Kidney (tissue), 14 donors: ENCODE data around the gene GZMM. TPM values are rescaled to one million over a fixed set of nuclear protein-coding genes. Genes with fewer than 3 reads are reported as not detected.

Experiments
- DNase-seq, 5 donors: peaks; one replicate each; pipeline ENCODE4 v3.0.0-alpha.2; 2013 to 2020
- FAIRE-seq: peaks from 2 replicates; lab custom pipeline; 2012; peaks lifted over from hg19 to GRCh38; lab: Jason Lieb, UNC
- H3K27ac ChIP-seq, 2 donors: one replicate each; pipeline ENCODE4 v1.7.0; 2013; ENCODE audit warnings: low read depth in 2 of 2, low read length in 2 of 2, inconsistent platforms in 1 of 2
- H3K27me3 ChIP-seq: one replicate; pipeline ENCODE4 v1.7.1; 2013; ENCODE audit warnings: low read length, inconsistent platforms; ENCODE audit not compliant: control insufficient read depth, insufficient read depth
- H3K36me3 ChIP-seq, 3 donors: one replicate each; pipeline versions ENCODE4 v1.7.0 to v1.7.1; 2013; ENCODE audit warnings: low read length in 3 of 3, control low read depth in 1 of 3, inconsistent platforms in 1 of 3; ENCODE audit not compliant: insufficient read depth in 3 of 3, control insufficient read depth in 2 of 3
- H3K4me1 ChIP-seq, 3 donors: one replicate each; pipeline versions ENCODE4 v1.7.0 to v1.7.1; 2013; ENCODE audit warnings: low read length in 3 of 3, inconsistent platforms in 1 of 3, low read depth in 1 of 3; ENCODE audit not compliant: control insufficient read depth in 2 of 3, insufficient read depth in 2 of 3
- H3K4me3 ChIP-seq, 3 donors: one replicate each; pipeline versions ENCODE4 v1.7.0 to v1.8.1; 2013; ENCODE audit warnings: low read length in 3 of 3, control low read depth in 1 of 3, inconsistent platforms in 1 of 3
- H3K9ac ChIP-seq, 3 donors: one replicate each; pipeline versions ENCODE4 v1.7.0 to v1.7.1; 2013; ENCODE audit warnings: low read length in 3 of 3, control low read depth in 1 of 3, inconsistent platforms in 1 of 3
- H3K9me3 ChIP-seq, 3 donors: one replicate each; pipeline versions ENCODE4 v1.7.0 to v1.7.1; 2013; ENCODE audit warnings: low read length in 3 of 3, control low read depth in 1 of 3, inconsistent platforms in 1 of 3; ENCODE audit not compliant: control insufficient read depth in 2 of 3, insufficient read depth in 1 of 3
- intact Hi-C: fragments of 100-400 bp; cut with DNase I; formaldehyde crosslinking; loops from one replicate; pipeline ENCODE4 v1.11.1; 2022
- polyA plus RNA-seq: library from polyadenylated mRNA; stranded (reverse); fragments of 350-450 nt; fragmentation: Illumina TruSeq; extraction: RNeasy Lipid Tissue Mini Kit (QIAGEN cat#74804); gene quantifications from one replicate; pipeline ENCODE4 v1.2.3, GENCODE V29; 2014; ENCODE audit warnings: low read depth, low replicate concordance; ENCODE audit not compliant: insufficient read depth
- total RNA-seq: library from RNA; stranded (reverse); fragmentation: NEBNext Ultra II Directional; extraction: Animal tissue kit (Norgen Biotek cat#: 25700); gene quantifications from one replicate; pipeline ENCODE4 v1.2.1, GENCODE V29; 2021
- TF ChIP-seq, protein P1 (sequence below): IDR thresholded peaks from 3 replicates; pipeline ENCODE4 v1.5.1; 2012; ENCODE audit warnings: mild to moderate bottlenecking, moderate library complexity, borderline replicate concordance; ENCODE audit not compliant: insufficient read depth; ENCODE audit errors: extremely low read depth
- donor health status: control.
- donor health status: control.
- donor health status: control.
- donor health status: control.
- donor health status: control.
- donor health status: DM: yes; HTN: yes; CAD: no.
- donor health status: Normal renal cell carcinoma (clear cell type).

The GZMM gene
- total and polyA plus RNA-seq, 2 donors from 2014 or later, result 2.8 TPM; not detected in 1

DNA sequence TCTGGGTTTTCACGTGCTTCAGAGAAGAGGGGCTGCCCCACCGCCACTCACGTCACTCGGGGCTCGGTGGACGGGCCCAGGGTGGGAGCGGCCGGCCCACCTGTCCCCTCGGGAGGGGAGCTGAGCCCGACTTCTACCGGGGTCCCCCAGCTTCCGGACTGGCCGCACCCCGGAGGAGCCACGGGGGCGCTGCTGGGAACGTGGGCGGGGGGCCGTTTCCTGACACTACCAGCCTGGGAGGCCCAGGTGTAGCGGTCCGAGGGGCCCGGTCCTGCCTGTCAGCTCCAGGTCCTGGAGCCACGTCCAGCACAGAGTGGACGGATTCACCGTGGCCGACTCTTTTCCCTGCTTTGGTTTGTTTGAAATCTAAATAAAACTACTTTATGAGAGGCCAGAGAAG lies 2.2 kb upstream of the GZMM start:
- DNase-seq (peak in 1 of 5 donors; percentile 67), FAIRE-seq (no peak)
- Histone ChIP-seq H3K9ac (no peak overlapping the region), H3K27ac (no peak overlapping the region), H3K4me1 (no peaks in the 10 kb centered on the region), H3K36me3 (peaks cover 0 to 10% (median 5%) of the 10 kb centered on the region in 3 donors), H3K9me3 (no peaks in the 10 kb centered on the region), H3K27me3 (no peaks in the 10 kb centered on the region), H3K4me3 (no peak overlapping the region)
- TF ChIP-seq, protein P1, sequence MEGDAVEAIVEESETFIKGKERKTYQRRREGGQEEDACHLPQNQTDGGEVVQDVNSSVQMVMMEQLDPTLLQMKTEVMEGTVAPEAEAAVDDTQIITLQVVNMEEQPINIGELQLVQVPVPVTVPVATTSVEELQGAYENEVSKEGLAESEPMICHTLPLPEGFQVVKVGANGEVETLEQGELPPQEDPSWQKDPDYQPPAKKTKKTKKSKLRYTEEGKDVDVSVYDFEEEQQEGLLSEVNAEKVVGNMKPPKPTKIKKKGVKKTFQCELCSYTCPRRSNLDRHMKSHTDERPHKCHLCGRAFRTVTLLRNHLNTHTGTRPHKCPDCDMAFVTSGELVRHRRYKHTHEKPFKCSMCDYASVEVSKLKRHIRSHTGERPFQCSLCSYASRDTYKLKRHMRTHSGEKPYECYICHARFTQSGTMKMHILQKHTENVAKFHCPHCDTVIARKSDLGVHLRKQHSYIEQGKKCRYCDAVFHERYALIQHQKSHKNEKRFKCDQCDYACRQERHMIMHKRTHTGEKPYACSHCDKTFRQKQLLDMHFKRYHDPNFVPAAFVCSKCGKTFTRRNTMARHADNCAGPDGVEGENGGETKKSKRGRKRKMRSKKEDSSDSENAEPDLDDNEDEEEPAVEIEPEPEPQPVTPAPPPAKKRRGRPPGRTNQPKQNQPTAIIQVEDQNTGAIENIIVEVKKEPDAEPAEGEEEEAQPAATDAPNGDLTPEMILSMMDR, result no peak
- intact Hi-C loops, result no loop called here

DNA sequence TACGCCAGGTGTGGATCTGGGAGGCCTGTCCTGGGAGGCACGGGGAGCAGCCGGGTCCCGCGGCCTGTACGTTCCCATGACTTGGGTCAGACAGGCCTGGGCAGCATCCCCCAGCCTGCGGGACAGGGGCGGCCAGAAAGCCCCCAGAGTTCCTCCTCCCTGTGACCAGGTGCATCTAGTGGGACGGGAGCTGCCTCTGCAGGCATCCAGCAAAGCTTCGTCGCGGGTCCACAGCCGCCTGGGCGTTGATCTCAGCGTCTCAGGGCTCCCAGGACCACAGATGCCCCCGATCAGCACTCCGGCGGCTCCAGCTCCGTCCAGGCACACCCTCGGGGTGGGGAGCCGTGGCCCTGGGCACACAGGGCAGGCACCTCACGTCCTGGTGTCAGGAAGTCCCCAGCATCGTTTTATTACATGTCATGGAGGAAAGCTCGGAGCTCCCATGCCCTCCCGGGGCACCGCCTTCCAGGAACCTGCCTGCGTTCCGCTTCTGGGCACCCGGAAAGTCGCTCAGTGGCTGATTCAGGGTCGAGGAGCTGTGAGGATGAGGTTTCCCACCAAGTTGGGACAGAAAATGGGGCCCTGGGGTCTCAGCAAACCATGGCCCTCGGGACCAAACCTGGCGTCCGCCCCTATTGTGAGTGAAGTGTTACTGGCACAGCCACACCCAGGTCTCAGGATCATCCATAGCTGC lies 1.5 kb upstream of the GZMM start:
- FAIRE-seq, result no peak
- Histone ChIP-seq H3K4me3 (no peak overlapping the region), H3K4me1 (no peaks in the 10 kb centered on the region), H3K27ac (no peak overlapping the region), H3K9me3 (no peaks in the 10 kb centered on the region), H3K27me3 (no peaks in the 10 kb centered on the region), H3K9ac (no peak overlapping the region), H3K36me3 (peaks cover 0 to 9% (median 5%) of the 10 kb centered on the region in 3 donors)
- intact Hi-C loops, result no loop called here
- TF ChIP-seq, protein P1, result no peak
- peak in 1 of 5 donors; percentile 71 for DNase-seq

DNA sequence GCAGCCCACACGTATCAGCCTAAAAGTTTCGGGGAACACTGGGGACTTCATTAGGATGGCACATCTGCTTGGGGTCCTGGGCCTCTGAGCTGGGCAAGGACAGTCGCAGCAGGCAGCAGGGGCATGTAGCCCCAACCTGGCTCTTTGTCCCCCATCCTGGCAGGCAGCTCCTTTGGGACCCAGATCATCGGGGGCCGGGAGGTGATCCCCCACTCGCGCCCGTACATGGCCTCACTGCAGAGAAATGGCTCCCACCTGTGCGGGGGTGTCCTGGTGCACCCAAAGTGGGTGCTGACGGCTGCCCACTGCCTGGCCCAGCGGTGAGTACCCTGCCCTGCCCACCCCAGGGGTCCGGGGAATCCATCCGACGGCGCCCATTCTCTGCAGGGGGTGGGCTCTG lies 3.3 kb downstream of the GZMM start:
- Histone ChIP-seq H3K4me3 (no peak overlapping the region), H3K27ac (no peak overlapping the region), H3K36me3 (no peaks in the 10 kb centered on the region), H3K9me3 (no peaks in the 10 kb centered on the region), H3K9ac (no peak overlapping the region), H3K4me1 (peaks cover 0 to 2% (median 0%) of the 10 kb centered on the region in 3 donors), H3K27me3 (no peaks in the 10 kb centered on the region)
- TF ChIP-seq, protein P1, result no peak
- intact Hi-C loops, result no loop called here
- no peak for DNase-seq
- no peak for FAIRE-seq
